GM20000 (cell line): Measurements from ENCODE around the gene ASCL2.

Experiments used
- DNase-seq: peaks from one replicate; pipeline ENCODE4 v3.0.0; 2012; ENCODE audit warnings: low spot score
- TF ChIP-seq, protein P1 (sequence below): IDR thresholded peaks from 2 replicates; pipeline ENCODE4 v1.5.1; 2012; ENCODE audit warnings: mild to moderate bottlenecking, control low read depth; ENCODE audit errors: extremely low read depth, missing control alignments

The ASCL2 gene

GRCh38 chr11:2311353-2312133 lies 41.2 kb upstream of the ASCL2 start:
- DNase-seq: no peak
- TF ChIP-seq, protein P1, sequence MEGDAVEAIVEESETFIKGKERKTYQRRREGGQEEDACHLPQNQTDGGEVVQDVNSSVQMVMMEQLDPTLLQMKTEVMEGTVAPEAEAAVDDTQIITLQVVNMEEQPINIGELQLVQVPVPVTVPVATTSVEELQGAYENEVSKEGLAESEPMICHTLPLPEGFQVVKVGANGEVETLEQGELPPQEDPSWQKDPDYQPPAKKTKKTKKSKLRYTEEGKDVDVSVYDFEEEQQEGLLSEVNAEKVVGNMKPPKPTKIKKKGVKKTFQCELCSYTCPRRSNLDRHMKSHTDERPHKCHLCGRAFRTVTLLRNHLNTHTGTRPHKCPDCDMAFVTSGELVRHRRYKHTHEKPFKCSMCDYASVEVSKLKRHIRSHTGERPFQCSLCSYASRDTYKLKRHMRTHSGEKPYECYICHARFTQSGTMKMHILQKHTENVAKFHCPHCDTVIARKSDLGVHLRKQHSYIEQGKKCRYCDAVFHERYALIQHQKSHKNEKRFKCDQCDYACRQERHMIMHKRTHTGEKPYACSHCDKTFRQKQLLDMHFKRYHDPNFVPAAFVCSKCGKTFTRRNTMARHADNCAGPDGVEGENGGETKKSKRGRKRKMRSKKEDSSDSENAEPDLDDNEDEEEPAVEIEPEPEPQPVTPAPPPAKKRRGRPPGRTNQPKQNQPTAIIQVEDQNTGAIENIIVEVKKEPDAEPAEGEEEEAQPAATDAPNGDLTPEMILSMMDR: no peak

- DNase-seq: no peak
- TF ChIP-seq, protein P1: no peak
These were observed 40.5 kb upstream of the ASCL2 start for GRCh38 chr11:2310786-2311352.

DNA sequence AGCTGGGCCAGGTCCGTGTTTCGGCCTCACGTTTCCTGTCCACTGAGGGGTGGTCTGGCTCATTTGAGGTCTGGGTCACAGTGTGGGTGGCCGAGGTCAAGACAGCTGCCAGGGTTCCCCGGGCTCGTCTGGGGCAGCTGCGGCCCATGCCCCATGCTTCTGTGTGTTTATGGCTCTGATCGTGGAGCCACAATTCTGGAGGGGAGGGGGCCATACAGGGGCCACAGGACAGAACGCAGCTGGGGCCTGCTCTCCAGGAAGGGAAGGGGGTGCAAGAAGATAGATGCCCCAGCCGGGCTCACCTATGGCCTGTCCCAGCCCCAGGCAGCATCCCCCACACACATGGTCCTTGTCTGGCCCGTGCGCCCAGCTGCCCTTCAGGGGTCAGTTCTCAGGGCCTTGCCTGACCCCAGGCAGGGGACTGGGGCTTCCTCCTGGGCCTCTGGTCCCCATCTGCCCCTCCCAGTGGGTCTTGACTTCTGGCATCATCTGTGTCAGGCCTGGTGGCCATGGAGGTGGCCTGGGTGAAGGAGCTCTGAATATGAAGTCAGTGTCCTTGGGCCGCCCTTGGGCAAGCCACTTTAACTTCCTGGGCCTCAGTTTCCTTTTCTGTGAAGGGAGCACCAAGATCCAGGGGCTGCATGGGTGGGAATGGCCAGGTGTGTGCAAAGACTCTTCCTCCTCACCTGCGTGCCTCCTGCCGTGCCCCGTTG lies 39.8 kb upstream of the ASCL2 start:
- no peak for DNase-seq
- TF ChIP-seq, protein P1: no peak

DNA sequence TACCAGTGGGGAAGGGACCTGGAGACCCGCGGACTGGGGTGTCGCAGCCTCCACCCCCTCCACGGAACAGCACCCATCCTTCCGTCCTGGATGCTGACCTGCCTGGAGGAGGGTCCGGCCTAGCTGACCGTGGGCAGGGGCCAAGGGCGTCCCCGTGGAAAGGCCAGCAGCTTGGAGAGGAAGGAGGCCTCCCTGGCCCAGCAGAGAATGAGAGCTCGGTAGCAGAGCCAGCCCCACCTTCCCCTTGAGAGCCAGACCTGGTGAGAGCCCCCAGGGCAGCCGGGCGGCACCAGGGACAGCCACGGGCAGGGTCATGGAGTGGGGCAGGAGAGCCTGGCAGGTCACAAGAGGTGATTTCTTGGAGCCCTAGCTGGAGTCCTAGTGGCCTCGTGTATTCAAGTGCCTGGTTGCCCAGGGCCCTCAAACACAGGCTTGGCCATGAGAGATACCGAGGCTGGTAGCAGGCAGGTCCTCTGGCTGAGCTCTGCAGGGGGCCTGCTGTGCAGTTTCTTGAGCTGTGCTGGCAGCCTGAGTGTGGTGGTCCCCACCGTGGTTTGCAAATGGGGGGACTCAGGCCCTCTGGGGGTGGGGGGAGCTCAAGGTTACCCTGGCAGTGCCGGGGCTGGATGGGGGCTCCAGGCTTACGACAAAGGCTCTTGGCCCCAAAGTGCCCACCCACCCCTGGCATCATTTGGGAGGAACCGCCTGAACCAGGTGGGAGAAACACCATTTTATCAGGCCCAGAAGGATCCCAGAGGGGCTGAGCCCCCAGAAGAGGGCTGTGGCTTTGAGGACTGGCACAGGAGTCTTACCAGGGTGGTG lies 39.1 kb upstream of the ASCL2 start:
- TF ChIP-seq, protein P1: no peak
- no peak for DNase-seq

- no peak for DNase-seq
- TF ChIP-seq, protein P1: no peak
These were observed 38.3 kb upstream of the ASCL2 start for GRCh38 chr11:2308713-2309112.

DNA sequence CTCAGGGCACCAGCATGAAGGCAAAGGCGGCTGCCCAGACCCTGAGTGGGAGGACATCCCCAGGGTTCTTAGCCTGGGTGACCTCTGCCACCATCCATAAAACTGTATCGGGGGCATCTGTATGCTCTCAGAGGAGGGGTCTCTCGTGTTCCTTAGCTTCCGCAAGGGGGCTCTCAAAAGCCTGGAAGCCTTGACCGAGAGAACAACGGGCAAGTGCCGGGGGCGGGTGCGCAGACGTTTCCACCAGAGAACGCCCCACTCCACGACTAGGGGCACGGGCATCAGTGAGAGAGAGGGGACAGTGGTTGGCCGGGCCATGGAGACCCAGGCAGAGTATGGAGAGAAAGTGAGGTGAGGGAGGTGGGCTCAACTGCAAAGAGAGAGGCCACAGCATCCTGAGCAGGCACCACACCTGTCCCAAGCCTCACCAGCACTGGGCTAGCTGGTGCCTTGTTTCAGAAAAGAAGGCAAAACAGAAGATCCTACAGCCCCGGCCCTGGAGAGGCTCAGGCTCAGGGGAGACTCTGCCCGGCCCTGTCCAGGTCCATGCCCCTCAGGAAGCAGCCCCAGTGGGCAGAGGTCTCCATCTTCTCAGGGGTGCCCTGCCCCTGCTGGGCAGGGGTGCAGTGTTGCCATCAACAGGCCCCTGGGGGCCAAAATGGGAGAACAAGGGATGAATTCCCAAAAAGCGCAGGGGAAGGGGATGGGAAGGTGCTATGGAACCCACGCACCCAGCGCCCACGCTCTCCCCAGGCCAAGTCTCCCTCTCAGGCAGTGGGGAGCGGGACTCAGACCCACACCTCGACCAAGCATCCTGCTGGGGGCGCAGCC lies 37.3 kb upstream of the ASCL2 start:
- TF ChIP-seq, protein P1: no peak
- DNase-seq: no peak
